ENCODE measurements around the gene PTPRK. TPM values are rescaled to one million over a fixed set of nuclear protein-coding genes. Genes with fewer than 3 reads are reported as not detected.
A peak's percentile ranks its signal among the peaks of the same experiment; 100 is the strongest.

PTPRK gene
- polyA plus RNA-seq, 1 donor (not counting 4 experiments of a cell fraction or from before 2014, with no cell fraction given): 52.7 TPM

DNA sequence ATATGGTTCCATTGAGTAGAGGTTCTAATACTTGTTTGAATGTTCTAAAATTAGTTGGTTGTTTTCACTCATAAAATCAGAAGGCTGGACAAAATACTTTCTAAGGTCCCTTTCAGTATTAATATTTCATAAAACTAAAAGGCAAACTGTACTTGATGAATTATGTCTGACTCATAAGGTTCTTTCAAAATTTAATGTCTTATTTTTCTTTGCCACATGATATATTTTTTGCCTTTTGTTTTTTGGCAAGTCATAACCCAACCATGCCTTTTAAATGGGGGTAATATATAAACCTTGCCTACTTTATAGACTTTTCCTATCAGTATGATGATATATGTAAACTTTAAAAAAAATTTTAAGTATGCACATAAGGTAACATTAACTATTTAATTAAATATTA is 244.7 kb downstream of the PTPRK start:
- H3K36me3 ChIP-seq (ENCODE audit: control insufficient read depth in 2 of 2, extremely low read depth in 1 of 2, insufficient read depth in 2 of 2, low read length in 2 of 2): peaks cover 0 to 2% of the 10 kb centered on the region in 2 experiments
- no peak overlapping the region for H2AFZ ChIP-seq (ENCODE audit: control insufficient read depth, low read length)
- DNase-seq (ENCODE audit: low read depth, low spot score) (no peak), FAIRE-seq (no peak)
- H3K9ac ChIP-seq (ENCODE audit: control insufficient read depth, extremely low read depth, insufficient read depth, low read length): no peak overlapping the region
- peaks cover 29% of the 10 kb centered on the region for H3K79me2 ChIP-seq (ENCODE audit: control insufficient read depth, insufficient read depth, low read length)
- H4K20me1 ChIP-seq (ENCODE audit: control insufficient read depth, extremely low read depth, insufficient read depth, low read length): no peaks in the 10 kb centered on the region
- H3K9me3 ChIP-seq (ENCODE audit: control insufficient read depth, low read depth, low read length): no peaks in the 10 kb centered on the region
- TF ChIP-seq, protein P1, sequence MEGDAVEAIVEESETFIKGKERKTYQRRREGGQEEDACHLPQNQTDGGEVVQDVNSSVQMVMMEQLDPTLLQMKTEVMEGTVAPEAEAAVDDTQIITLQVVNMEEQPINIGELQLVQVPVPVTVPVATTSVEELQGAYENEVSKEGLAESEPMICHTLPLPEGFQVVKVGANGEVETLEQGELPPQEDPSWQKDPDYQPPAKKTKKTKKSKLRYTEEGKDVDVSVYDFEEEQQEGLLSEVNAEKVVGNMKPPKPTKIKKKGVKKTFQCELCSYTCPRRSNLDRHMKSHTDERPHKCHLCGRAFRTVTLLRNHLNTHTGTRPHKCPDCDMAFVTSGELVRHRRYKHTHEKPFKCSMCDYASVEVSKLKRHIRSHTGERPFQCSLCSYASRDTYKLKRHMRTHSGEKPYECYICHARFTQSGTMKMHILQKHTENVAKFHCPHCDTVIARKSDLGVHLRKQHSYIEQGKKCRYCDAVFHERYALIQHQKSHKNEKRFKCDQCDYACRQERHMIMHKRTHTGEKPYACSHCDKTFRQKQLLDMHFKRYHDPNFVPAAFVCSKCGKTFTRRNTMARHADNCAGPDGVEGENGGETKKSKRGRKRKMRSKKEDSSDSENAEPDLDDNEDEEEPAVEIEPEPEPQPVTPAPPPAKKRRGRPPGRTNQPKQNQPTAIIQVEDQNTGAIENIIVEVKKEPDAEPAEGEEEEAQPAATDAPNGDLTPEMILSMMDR (optimal IDR thresholded peaks at IDR 0.05 in 1 of 3, IDR thresholded peaks at IDR 0.05 in 1 of 3, conservative IDR thresholded peaks at IDR 0.05 in 1 of 3; ENCODE audit: extremely low read depth in 1 of 3, insufficient read depth in 2 of 3, low read length in 3 of 3): no peak
- no peak for TF ChIP-seq EZH2 (IDR thresholded peaks at IDR 0.05; ENCODE audit: low read length)
- H3K27ac ChIP-seq (ENCODE audit: control insufficient read depth, insufficient read depth, low read length): peak overlapping the region; percentile 66
- H3K4me2 ChIP-seq (ENCODE audit: control insufficient read depth, extremely low read depth, insufficient read depth, low read depth, low read length): peak overlapping the region; percentile 45
- no peak overlapping the region for H3K4me3 ChIP-seq (ENCODE audit: control insufficient read depth in 2 of 3, extremely low read depth in 1 of 3, insufficient read depth in 2 of 3, low read depth in 1 of 3, low read length in 3 of 3)
- no peaks in the 10 kb centered on the region for H3K27me3 ChIP-seq (ENCODE audit: control insufficient read depth, extremely low read depth, insufficient read depth, low read length)
- H3K4me1 ChIP-seq (ENCODE audit: control insufficient read depth, extremely low read depth, insufficient read depth, low read length): peaks cover 17% of the 10 kb centered on the region
- H3K9me1 ChIP-seq (ENCODE audit: control insufficient read depth, extremely low read depth, insufficient read depth, low read length): no peaks in the 10 kb centered on the region
- dilution Hi-C loops (cut with MboI; ENCODE audit: extremely low pct_ligation_motif_present, low sequenced_read_pairs): no loop called here

DNA sequence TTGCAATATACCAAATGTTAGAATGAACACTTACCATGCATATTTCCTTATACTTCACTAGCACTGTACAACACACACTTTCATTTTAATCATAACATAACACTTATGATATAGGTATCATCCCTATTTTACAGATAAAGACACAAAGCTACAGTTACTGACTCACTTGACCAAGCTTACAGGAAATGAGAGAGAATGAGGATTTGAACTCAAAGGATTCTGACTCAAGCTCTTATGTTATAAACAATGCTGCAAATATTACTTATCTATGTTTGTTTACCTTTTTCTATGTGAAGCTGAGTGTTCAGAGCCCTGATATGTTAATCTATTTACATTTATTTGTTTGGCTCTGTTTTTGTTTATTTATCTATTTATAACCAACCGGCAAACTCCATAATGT is 245.4 kb downstream of the PTPRK start:
- Histone ChIP-seq H3K27ac (ENCODE audit: control insufficient read depth, insufficient read depth, low read length) (peak overlapping the region; percentile 66), H3K36me3 (ENCODE audit: control insufficient read depth in 2 of 2, extremely low read depth in 1 of 2, insufficient read depth in 2 of 2, low read length in 2 of 2) (peaks cover 0 to 2% of the 10 kb centered on the region in 2 experiments), H3K4me2 (ENCODE audit: control insufficient read depth, extremely low read depth, insufficient read depth, low read depth, low read length) (peak overlapping the region; percentile 45), H3K27me3 (ENCODE audit: control insufficient read depth, extremely low read depth, insufficient read depth, low read length) (no peaks in the 10 kb centered on the region), H3K4me3 (ENCODE audit: control insufficient read depth in 2 of 3, extremely low read depth in 1 of 3, insufficient read depth in 2 of 3, low read depth in 1 of 3, low read length in 3 of 3) (no peak overlapping the region), H3K9me3 (ENCODE audit: control insufficient read depth, low read depth, low read length) (no peaks in the 10 kb centered on the region), H3K79me2 (ENCODE audit: control insufficient read depth, insufficient read depth, low read length) (peaks cover 32% of the 10 kb centered on the region), H3K4me1 (ENCODE audit: control insufficient read depth, extremely low read depth, insufficient read depth, low read length) (peaks cover 17% of the 10 kb centered on the region), H3K9ac (ENCODE audit: control insufficient read depth, extremely low read depth, insufficient read depth, low read length) (no peak overlapping the region), H3K9me1 (ENCODE audit: control insufficient read depth, extremely low read depth, insufficient read depth, low read length) (no peaks in the 10 kb centered on the region), H2AFZ (ENCODE audit: control insufficient read depth, low read length) (no peak overlapping the region), H4K20me1 (ENCODE audit: control insufficient read depth, extremely low read depth, insufficient read depth, low read length) (no peaks in the 10 kb centered on the region)
- FAIRE-seq: peak; percentile 39
- dilution Hi-C loops (cut with MboI; ENCODE audit: extremely low pct_ligation_motif_present, low sequenced_read_pairs): no loop called here
- TF ChIP-seq EZH2 (IDR thresholded peaks at IDR 0.05; ENCODE audit: low read length): no peak
- TF ChIP-seq, protein P1 (optimal IDR thresholded peaks at IDR 0.05 in 1 of 3, IDR thresholded peaks at IDR 0.05 in 1 of 3, conservative IDR thresholded peaks at IDR 0.05 in 1 of 3; ENCODE audit: extremely low read depth in 1 of 3, insufficient read depth in 2 of 3, low read length in 3 of 3): no peak
- DNase-seq (ENCODE audit: low read depth, low spot score): no peak

Data from keratinocyte (primary cell).